ENCODE measurements around the gene BBC3.
"Not testable (repeated sequence)": the region's sequence is repeated elsewhere in the genome, so short reads cannot be mapped to it uniquely, and the experiment has no call there.

The BBC3 gene

DNA sequence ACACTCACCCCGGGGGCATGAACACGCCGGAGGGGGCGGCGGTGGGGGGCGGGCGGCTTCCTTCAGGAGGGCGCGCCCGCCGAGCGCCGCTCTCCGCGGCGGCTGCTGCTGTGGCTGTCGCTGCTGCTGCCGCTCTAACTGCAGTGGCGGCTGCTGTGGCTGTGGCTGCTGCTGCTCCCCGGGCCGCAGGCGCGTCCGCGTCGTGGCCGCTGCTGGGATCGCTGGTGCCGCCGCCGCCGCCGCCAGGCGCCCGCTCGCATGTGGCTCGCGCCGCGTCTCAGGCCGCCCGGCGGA is at the start of gene BBC3:
Gene BBC3, minus strand, starts transcription at position 279 of the 294 bp plus-strand sequence. CDS start 2,768 bp downstream, outside the sequence.
- in situ Hi-C loops (cut with HindIII; ENCODE audit: low pct_ligation_motif_present, low sequenced_read_pairs), result no loop called here
- Histone ChIP-seq H3K4me3 (ENCODE audit: low read depth, low read length) (peak within 1 kb of the TSS; percentile 86), H3K36me3 (replicated peaks) (no peaks in the 10 kb centered on the region), H3K27ac (peak within 1 kb of the TSS; percentile 67), H3K27me3 (replicated peaks) (no peaks in the 10 kb centered on the region)
- TF ChIP-seq, protein P1, sequence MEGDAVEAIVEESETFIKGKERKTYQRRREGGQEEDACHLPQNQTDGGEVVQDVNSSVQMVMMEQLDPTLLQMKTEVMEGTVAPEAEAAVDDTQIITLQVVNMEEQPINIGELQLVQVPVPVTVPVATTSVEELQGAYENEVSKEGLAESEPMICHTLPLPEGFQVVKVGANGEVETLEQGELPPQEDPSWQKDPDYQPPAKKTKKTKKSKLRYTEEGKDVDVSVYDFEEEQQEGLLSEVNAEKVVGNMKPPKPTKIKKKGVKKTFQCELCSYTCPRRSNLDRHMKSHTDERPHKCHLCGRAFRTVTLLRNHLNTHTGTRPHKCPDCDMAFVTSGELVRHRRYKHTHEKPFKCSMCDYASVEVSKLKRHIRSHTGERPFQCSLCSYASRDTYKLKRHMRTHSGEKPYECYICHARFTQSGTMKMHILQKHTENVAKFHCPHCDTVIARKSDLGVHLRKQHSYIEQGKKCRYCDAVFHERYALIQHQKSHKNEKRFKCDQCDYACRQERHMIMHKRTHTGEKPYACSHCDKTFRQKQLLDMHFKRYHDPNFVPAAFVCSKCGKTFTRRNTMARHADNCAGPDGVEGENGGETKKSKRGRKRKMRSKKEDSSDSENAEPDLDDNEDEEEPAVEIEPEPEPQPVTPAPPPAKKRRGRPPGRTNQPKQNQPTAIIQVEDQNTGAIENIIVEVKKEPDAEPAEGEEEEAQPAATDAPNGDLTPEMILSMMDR (IDR thresholded peaks at IDR 0.05; ENCODE audit: low read depth, low read length, missing control alignments), result no peak
- no peak for DNase-seq

DNA sequence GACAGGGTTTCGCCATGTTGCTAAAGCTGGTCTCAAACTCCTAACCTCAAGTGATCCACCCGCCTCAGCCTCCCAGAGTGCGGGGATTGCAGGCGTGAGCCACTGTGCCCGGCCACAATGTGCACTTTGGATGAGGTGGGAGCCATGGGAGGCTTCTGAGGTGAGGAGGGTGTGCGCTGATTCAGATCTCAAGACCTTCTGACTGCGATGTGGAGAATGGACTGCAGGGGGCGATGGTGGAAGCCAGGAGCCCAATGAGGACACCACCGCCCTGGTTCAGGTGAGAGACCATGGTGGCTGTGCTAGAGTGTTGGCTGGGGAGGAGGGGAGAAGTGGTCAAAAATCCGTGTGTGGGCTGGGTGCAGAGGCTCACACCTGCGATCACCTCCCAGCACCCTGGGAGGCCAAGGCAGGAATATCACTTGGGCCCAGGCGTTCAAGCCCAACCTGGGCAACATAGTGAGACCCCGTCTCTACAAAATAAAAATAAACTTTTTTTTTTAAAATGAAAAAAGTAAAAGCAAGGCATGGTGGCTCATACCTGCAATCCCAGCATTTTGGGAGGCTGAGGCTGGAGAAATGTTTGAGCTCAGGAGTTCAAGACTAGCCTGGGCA is 49.3 kb upstream of the BBC3 start:
- DNase-seq, result no peak
- in situ Hi-C loops (cut with HindIII; ENCODE audit: low pct_ligation_motif_present, low sequenced_read_pairs), result no loop called here

DNA sequence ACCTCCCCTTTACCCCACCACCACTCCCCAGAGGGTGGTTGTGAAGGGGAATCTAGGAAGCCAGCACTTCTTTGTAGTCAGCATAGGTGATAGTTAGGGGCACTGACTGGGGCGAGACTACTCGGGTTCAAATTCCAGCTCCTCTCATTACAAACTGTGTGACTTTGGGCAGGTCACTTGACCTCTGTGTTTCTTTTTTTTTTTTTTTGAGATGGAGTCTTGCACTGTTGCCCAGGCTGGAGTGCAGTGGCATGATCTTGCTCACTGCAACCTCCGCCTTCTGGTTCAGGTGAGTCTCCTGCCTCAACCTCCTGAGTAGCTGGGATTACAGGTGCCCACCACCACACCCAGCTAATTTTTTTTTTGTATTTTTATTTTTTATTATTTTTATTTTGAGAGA is 45.5 kb upstream of the BBC3 start:
- H3K27me3 ChIP-seq (replicated peaks); H3K4me3 ChIP-seq (ENCODE audit: low read depth, low read length); DNase-seq; H3K36me3 ChIP-seq (replicated peaks); in situ Hi-C loops (cut with HindIII; ENCODE audit: low pct_ligation_motif_present, low sequenced_read_pairs); H3K27ac ChIP-seq: not testable (repeated sequence)

More for the DNA sequence above, 49.3 kb upstream of the BBC3 start:
- Histone ChIP-seq H3K4me3 (ENCODE audit: low read depth, low read length) (no peak overlapping the region), H3K27me3 (replicated peaks) (no peaks in the 10 kb centered on the region), H3K36me3 (replicated peaks) (no peaks in the 10 kb centered on the region), H3K27ac (no peak overlapping the region)
- TF ChIP-seq, protein P1 (IDR thresholded peaks at IDR 0.05; ENCODE audit: low read depth, low read length, missing control alignments), result peak; percentile 71

DNA sequence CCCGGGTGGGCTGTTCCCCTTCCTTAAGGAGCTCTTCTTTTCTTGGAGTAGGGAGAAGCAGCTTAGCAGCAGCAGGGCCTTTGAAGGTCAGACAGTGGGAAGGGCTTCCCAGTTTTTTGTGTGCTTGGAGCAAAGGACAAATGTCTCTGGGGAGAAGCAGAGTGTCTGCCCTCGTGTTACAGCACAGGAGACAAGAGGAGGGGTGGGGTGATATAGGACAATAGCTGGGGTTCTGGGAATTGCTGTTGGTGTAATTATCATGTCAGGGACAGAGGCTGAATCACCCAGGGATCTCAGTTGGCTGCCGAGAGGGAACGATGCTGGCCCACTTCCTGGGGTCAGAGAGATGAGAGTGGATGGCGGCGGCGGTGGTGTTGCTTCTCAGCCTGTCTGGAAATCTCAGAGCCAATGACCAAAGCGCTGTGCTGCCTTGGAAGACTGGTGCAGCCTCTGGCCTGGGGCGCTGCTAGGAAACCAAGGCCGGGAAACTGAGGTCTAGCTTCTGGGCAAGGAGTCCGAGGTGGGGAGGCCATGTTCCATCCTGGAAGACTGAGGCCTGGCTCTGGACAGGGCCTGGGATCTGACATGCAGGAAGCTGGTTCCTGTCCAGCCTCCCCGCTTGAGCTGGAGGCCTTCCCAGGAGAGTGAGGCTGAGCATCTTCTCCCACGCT is 44.9 kb upstream of the BBC3 start:
- Histone ChIP-seq H3K27me3 (replicated peaks) (no peaks in the 10 kb centered on the region), H3K36me3 (replicated peaks) (peaks cover 5% of the 10 kb centered on the region), H3K27ac (peak overlapping the region; percentile 50), H3K4me3 (ENCODE audit: low read depth, low read length) (peak overlapping the region; percentile 54)
- DNase-seq, result peak; percentile 55
- in situ Hi-C loops (cut with HindIII; ENCODE audit: low pct_ligation_motif_present, low sequenced_read_pairs), result no loop called here
- TF ChIP-seq, protein P1 (IDR thresholded peaks at IDR 0.05; ENCODE audit: low read depth, low read length, missing control alignments), result no peak

DNA sequence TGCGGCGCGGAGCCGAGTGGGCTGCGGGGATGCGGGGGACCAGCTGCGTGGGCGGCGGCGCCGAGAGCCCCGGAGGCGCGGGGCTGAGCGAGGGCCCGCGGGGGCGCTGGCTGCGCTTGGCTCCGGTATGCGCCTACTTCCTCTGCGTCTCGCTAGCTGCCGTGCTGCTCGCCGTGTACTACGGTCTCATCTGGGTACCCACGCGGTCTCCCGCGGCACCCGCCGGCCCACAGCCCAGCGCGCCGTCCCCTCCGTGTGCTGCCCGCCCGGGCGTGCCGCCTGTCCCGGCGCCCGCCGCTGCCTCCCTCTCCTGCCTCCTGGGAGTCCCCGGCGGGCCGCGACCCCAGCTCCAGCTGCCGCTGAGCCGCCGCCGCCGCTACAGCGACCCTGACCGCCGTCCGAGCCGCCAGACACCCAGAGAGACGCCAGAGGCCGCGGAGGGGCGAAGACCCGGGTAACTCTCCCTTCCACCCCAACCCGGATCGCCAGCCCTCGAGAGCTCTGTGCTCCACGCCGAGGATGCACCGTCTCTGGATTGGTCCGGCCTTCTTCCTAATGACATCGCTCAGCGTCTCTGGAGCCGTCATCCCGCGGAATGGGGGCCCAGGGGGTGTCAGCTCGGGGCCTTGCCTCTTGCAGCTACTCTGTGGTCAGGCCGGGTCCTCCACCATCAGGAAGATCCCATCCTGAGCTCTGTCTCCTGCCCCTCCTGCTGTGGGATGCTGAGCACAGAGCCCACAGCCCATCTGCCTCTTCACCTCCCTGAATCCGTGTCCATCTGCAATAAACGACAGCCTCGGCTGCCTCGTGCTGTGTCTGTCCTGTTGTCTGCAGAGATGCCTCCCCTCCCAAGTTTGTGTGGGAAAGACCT is 44.1 kb upstream of the BBC3 start:
- peak overlapping the region; percentile 54 for H3K4me3 ChIP-seq (ENCODE audit: low read depth, low read length)
- no peak for DNase-seq
- H3K36me3 ChIP-seq (replicated peaks), result peaks cover 13% of the 10 kb centered on the region
- peak overlapping the region; percentile 50 for H3K27ac ChIP-seq
- in situ Hi-C loops (cut with HindIII; ENCODE audit: low pct_ligation_motif_present, low sequenced_read_pairs), result no loop called here
- TF ChIP-seq, protein P1 (IDR thresholded peaks at IDR 0.05; ENCODE audit: low read depth, low read length, missing control alignments), result no peak
- no peaks in the 10 kb centered on the region for H3K27me3 ChIP-seq (replicated peaks)

All from brain microvascular endothelial cell (primary cell).